Activated CD8-positive, alpha-beta T cell treated with anti-CD3 and anti-CD28 coated beads for 36 hours (primary cell): Measurements from ENCODE around the gene EDAR. TPM values are rescaled to one million over a fixed set of nuclear protein-coding genes. Genes with fewer than 3 reads are reported as not detected.

ENCODE experiments used
- ATAC-seq: fragments of 200-7000 bp; cut with Tn5 transposase; one replicate; pipeline ENCODE4 v1.10.0; 2021; ENCODE audit warnings: mild to moderate bottlenecking, moderate library complexity
- CTCF ChIA-PET: fragments of 350-600 bp; sonication (Branson Sonifier 250); formaldehyde crosslinking; loops from one replicate; lab custom pipeline; 2021; ENCODE audit warnings: antibody characterized with exemption; lab: Charles Lee
- POLR2A ChIA-PET: fragments of 350-600 bp; sonication (Branson Sonifier 250); formaldehyde crosslinking; loops from one replicate; lab custom pipeline; 2021; ENCODE audit warnings: antibody characterized with exemption; lab: Charles Lee
- DNase-seq: peaks from one replicate; pipeline ENCODE4 v3.0.0-alpha.2; 2020
- H3K27ac Mint-ChIP-seq: one replicate; pipeline ENCODE4 v1.8.0; 2021; ENCODE audit warnings: mild to moderate bottlenecking, mixed read lengths
- H3K27me3 Mint-ChIP-seq: one replicate; pipeline ENCODE4 v1.8.0; 2021; ENCODE audit warnings: mixed read lengths
- H3K36me3 Mint-ChIP-seq: one replicate; pipeline ENCODE4 v1.8.0; 2021; ENCODE audit warnings: low read depth, mixed read lengths
- H3K4me1 Mint-ChIP-seq: one replicate; pipeline ENCODE4 v1.8.0; 2021; ENCODE audit warnings: low read depth, mixed read lengths
- H3K4me3 Mint-ChIP-seq: one replicate; pipeline ENCODE4 v1.8.0; 2021; ENCODE audit warnings: mild to moderate bottlenecking, moderate library complexity, mixed read lengths
- H3K9me3 Mint-ChIP-seq: one replicate; pipeline ENCODE4 v1.8.0; 2021; ENCODE audit warnings: mixed read lengths
- CTCF ChIP-seq: fragments of 200-600 bp; IDR thresholded peaks from one replicate; pipeline ENCODE4 v1.8.0; 2022; ENCODE audit warnings: antibody characterized with exemption, mild to moderate bottlenecking
- intact Hi-C: fragments of 100-400 bp; cut with micrococcal nuclease; formaldehyde crosslinking; loops from one replicate; pipeline ENCODE4 v1.10.0; 2022
- total RNA-seq, 2 experiments: library from RNA; stranded (reverse); gene quantifications; one replicate each; pipeline ENCODE4 v1.2.3, GENCODE V29; 2021

EDAR gene
- under 1 TPM; 0.09 to 0.11 TPM for total RNA-seq

- ATAC-seq, result peak; percentile 78
- ChIA-PET CTCF (interaction anchor here (0.5 to 5.6 kb wide), 21 partner anchors 10 to 282 kb away, joined by 3 to 52 read pairs (median 4); no protein-coding TSS in a partner anchor), POLR2A (no interaction called here)
- TF ChIP-seq CTCF, result peak; percentile 61
- Mint-ChIP-seq H3K4me3 (peak within 1 kb of the TSS; percentile 66), H3K27ac (no peak within 1 kb of the TSS), H3K4me1 (peaks cover 35% of the 10 kb centered on the region), H3K27me3 (no peaks in the 10 kb centered on the region), H3K36me3 (no peaks in the 10 kb centered on the region), H3K9me3 (no peaks in the 10 kb centered on the region)
- intact Hi-C loops, result loop anchor here (2.0 kb wide), 1 partner anchor 60 kb away; no protein-coding TSS in a partner anchor
- peak; percentile 63 for DNase-seq
Observed at GRCh38 chr2:108988796-108989713, at the start of gene EDAR. TSS of gene EDAR (minus strand) at chr2:108989220. CDS start at chr2:108931014, 58,206 bp downstream.

GRCh38 chr2:109033171-109033570, 44.2 kb upstream of the EDAR start:
- ChIA-PET CTCF (interaction anchor here (2.2 kb wide), 1 partner anchor 15 kb away, joined by 7 read pairs; no protein-coding TSS in a partner anchor), POLR2A (no interaction called here)
- TF ChIP-seq CTCF, result no peak
- Mint-ChIP-seq H3K27ac (peak overlapping the region; percentile 93), H3K4me1 (peaks cover 58% of the 10 kb centered on the region), H3K27me3 (no peaks in the 10 kb centered on the region), H3K36me3 (peaks cover 7% of the 10 kb centered on the region), H3K4me3 (no peak overlapping the region), H3K9me3 (peaks cover 8% of the 10 kb centered on the region)
- intact Hi-C loops, result no loop called here
- DNase-seq (no peak), ATAC-seq (no peak)

GRCh38 chr2:109032229-109032820, 43.3 kb upstream of the EDAR start:
- ATAC-seq (peak; percentile 43), DNase-seq (peak; percentile 46)
- POLR2A ChIA-PET, result interaction anchor here (0.6 to 1.7 kb wide), 8 partner anchors 12 to 97 kb away, joined by 3 to 5 read pairs (median 4); partner anchors contain the start of gene SH3RF3
- intact Hi-C loops, result no loop called here
- Mint-ChIP-seq H3K27me3 (no peaks in the 10 kb centered on the region), H3K9me3 (peaks cover 8% of the 10 kb centered on the region), H3K36me3 (peaks cover 7% of the 10 kb centered on the region), H3K27ac (peak overlapping the region; percentile 93), H3K4me3 (peak overlapping the region; percentile 82), H3K4me1 (peaks cover 59% of the 10 kb centered on the region)
- CTCF ChIA-PET, result interaction anchor here (0.9 to 2.2 kb wide), 5 partner anchors 9 to 100 kb away, joined by 3 to 7 read pairs (median 3); no protein-coding TSS in a partner anchor
- no peak for TF ChIP-seq CTCF

GRCh38 chr2:109031476-109032228, 42.6 kb upstream of the EDAR start:
- Mint-ChIP-seq H3K9me3 (peaks cover 8% of the 10 kb centered on the region), H3K36me3 (peaks cover 7% of the 10 kb centered on the region), H3K27ac (peak overlapping the region; percentile 93), H3K4me3 (peak overlapping the region; percentile 82), H3K27me3 (no peaks in the 10 kb centered on the region), H3K4me1 (peaks cover 57% of the 10 kb centered on the region)
- TF ChIP-seq CTCF, result no peak
- ATAC-seq (peak; percentile 80), DNase-seq (peak; percentile 84)
- ChIA-PET POLR2A (interaction anchor here (0.7 to 1.7 kb wide), 8 partner anchors 11 to 97 kb away, joined by 3 to 5 read pairs (median 4); partner anchors contain the start of gene SH3RF3), CTCF (interaction anchor here (0.6 to 2.2 kb wide), 8 partner anchors 9 to 100 kb away, joined by 3 to 7 read pairs (median 3); no protein-coding TSS in a partner anchor)
- intact Hi-C loops, result no loop called here
